ACC112 (cell line): ENCODE measurements around the gene ENKD1.
"Not testable (repeated sequence)": the region's sequence is repeated elsewhere in the genome, so short reads cannot be mapped to it uniquely, and the experiment has no call there.

ENCODE experiments used
- H2AFZ ChIP-seq: fragments of 200-600 bp; sonication (generic); one replicate; pipeline ENCODE4 v1.6.0; 2017; ENCODE audit warnings: antibody characterized with exemption, low read length; ENCODE audit not compliant: unreplicated experiment
- H3K27ac ChIP-seq: fragments of 200-600 bp; sonication (generic); 2 replicates; pipeline ENCODE4 v1.5.1; 2014; ENCODE audit warnings: low read depth, mild to moderate bottlenecking, antibody characterized with exemption, low read length, moderate library complexity
- H3K27me3 ChIP-seq: fragments of 200-600 bp; sonication (generic); 2 replicates; pipeline ENCODE4 v1.6.1; 2014; ENCODE audit warnings: mild to moderate bottlenecking, antibody characterized with exemption, low read length, moderate library complexity, mixed read lengths; ENCODE audit not compliant: insufficient read depth
- H3K36me3 ChIP-seq: fragments of 200-600 bp; sonication (generic); 2 replicates; pipeline ENCODE4 v1.6.1; 2016; ENCODE audit warnings: mild to moderate bottlenecking, antibody characterized with exemption, low read length, moderate library complexity, mixed read lengths; ENCODE audit not compliant: insufficient read depth
- H3K4me1 ChIP-seq: fragments of 200-600 bp; sonication (generic); one replicate; pipeline ENCODE4 v1.6.1; 2016; ENCODE audit warnings: low read length, mixed read lengths; ENCODE audit not compliant: insufficient read depth, unreplicated experiment, control insufficient read depth
- H3K4me3 ChIP-seq: fragments of 200-600 bp; sonication (generic); 2 replicates; pipeline ENCODE4 v1.5.1; 2014; ENCODE audit warnings: mild to moderate bottlenecking, low read depth, low read length
- H3K79me2 ChIP-seq: fragments of 200-600 bp; sonication (generic); one replicate; pipeline ENCODE4 v1.6.0; 2016; ENCODE audit warnings: low read length; ENCODE audit not compliant: control insufficient read depth, unreplicated experiment, insufficient read depth

ENKD1 gene

GRCh38 chr16:67703626-67704025 lies 37.1 kb upstream of the ENKD1 start:
- Histone ChIP-seq H3K79me2 (peaks cover 10% of the 10 kb centered on the region), H3K4me1 (peaks cover 2% of the 10 kb centered on the region), H3K4me3 (no peak overlapping the region), H3K27ac (no peak overlapping the region), H3K36me3 (peaks cover 4% of the 10 kb centered on the region; the same call in 1 of the 2 replicates), H3K27me3 (no peaks in the 10 kb centered on the region), H2AFZ (no peak overlapping the region)

DNA sequence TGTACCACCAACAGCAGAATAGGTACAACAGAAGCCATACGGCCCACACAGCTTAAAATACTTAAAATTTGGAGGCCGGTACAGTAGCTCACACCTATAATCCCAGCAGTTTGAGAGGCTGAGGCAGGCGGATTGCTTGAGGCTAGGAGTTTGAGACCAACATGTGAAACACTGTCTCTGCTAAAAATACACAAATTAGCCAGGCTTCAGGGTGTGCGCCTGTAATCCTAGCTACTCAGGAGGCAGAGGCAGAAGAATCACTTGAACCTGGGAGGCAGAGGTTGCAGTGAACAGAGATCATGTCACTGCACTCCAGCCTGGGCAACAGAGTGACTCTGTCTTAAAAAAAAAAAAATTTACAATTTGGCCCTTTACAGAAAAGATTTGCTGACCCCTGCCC lies 35.6 kb upstream of the ENKD1 start:
- peaks cover 5% of the 10 kb centered on the region; the same call in 1 of the 2 replicates for H3K36me3 ChIP-seq
- no peak overlapping the region for H3K27ac ChIP-seq
- peaks cover 9% of the 10 kb centered on the region for H3K79me2 ChIP-seq
- H3K27me3 ChIP-seq: no peaks in the 10 kb centered on the region
- H3K4me1 ChIP-seq: no peaks in the 10 kb centered on the region
- no peak overlapping the region for H3K4me3 ChIP-seq
- H2AFZ ChIP-seq: no peak overlapping the region

- Histone ChIP-seq H3K27me3 (no peaks in the 10 kb centered on the region), H3K4me3 (no peak overlapping the region), H3K79me2 (peaks cover 9% of the 10 kb centered on the region), H3K4me1 (no peaks in the 10 kb centered on the region), H3K36me3 (peaks cover 5% of the 10 kb centered on the region; the same call in 1 of the 2 replicates), H2AFZ (no peak overlapping the region), H3K27ac (no peak overlapping the region)
These were observed 34.9 kb upstream of the ENKD1 start for GRCh38 chr16:67701420-67701819.

- H3K27me3 ChIP-seq: no peaks in the 10 kb centered on the region
- H3K79me2 ChIP-seq: peaks cover 2% of the 10 kb centered on the region
These were observed 32.7 kb upstream of the ENKD1 start for GRCh38 chr16:67699265-67699664.

GRCh38 chr16:67697422-67698185 lies 31.1 kb upstream of the ENKD1 start:
- peaks cover 5% of the 10 kb centered on the region; the same call in 1 of the 2 replicates for H3K36me3 ChIP-seq
- H3K27ac ChIP-seq: no peak overlapping the region
- H3K4me3 ChIP-seq: no peak overlapping the region
- no peaks in the 10 kb centered on the region for H3K4me1 ChIP-seq
- H3K79me2 ChIP-seq: peaks cover 2% of the 10 kb centered on the region
- H3K27me3 ChIP-seq: no peaks in the 10 kb centered on the region
- H2AFZ ChIP-seq: no peak overlapping the region

More at GRCh38 chr16:67699265-67699664, 32.7 kb upstream of the ENKD1 start:
- no peak overlapping the region for H3K27ac ChIP-seq
- no peaks in the 10 kb centered on the region for H3K4me1 ChIP-seq
- H3K36me3 ChIP-seq: peaks cover 5% of the 10 kb centered on the region; the same call in 1 of the 2 replicates
- no peak overlapping the region for H2AFZ ChIP-seq
- H3K4me3 ChIP-seq: no peak overlapping the region

DNA sequence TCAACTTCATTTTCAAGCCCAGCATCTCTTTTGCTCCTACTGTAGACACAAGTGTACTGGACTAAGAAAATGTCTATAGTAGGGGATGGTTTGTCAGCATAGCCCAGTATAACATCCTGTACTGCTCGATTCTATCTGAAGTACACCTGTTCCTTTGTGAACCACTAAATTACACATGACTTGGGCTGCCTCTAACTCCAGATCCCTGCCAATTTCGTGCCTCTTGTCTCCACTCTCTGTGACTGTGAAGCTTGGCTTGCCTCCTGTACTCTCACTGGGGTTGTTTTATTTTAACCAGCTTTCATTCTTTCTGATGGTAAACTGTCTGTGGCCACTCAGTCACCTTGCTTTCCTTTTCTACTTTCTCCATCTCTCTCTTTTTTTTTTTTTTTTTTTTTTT lies 28.1 kb upstream of the ENKD1 start:
- H3K27me3 ChIP-seq: no peaks in the 10 kb centered on the region
- peaks cover 5% of the 10 kb centered on the region; the same call in 1 of the 2 replicates for H3K36me3 ChIP-seq
- peaks cover 2% of the 10 kb centered on the region for H3K79me2 ChIP-seq
- H3K27ac ChIP-seq: no peak overlapping the region
- H3K4me1 ChIP-seq: no peaks in the 10 kb centered on the region
- no peak overlapping the region for H2AFZ ChIP-seq
- no peak overlapping the region for H3K4me3 ChIP-seq

DNA sequence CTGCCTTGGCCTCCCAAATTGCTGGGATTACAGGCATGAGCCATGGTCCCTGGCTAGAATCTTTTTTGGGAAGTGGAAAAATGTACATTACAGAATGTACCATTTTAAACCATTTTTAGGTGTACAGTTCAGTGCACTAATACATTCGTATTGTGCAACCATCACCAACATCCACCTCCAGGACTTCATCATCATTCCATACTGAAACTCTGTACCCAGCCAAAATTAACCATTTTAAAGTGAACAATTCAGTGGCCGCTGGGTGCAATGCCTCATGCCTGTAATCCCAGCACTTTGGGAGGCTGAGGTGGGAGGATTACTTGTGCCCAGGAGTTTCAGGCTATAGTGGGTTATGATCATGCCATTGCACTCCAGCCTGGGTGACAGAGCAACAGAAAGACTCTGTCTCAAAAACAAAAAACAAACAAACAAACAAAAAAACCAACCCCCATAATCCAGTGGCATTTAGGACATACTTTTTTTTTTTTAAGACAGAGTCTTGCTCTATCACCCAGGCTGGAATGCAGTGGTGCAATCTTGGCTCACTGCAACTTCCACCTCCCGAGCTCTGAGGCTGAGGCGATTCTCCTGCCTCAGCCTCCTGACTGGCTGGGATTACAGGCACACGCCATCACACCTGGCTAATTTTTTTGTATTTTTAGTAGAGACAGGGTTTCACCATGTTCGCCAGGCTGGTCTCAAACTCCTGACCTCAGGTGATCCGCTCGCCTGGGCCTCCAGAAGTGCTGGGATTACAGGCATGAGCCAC lies 27.2 kb upstream of the ENKD1 start:
- not testable (repeated sequence) for H2AFZ ChIP-seq, H3K36me3 ChIP-seq, H3K27ac ChIP-seq, H3K4me3 ChIP-seq, H3K4me1 ChIP-seq, H3K27me3 ChIP-seq, H3K79me2 ChIP-seq

DNA sequence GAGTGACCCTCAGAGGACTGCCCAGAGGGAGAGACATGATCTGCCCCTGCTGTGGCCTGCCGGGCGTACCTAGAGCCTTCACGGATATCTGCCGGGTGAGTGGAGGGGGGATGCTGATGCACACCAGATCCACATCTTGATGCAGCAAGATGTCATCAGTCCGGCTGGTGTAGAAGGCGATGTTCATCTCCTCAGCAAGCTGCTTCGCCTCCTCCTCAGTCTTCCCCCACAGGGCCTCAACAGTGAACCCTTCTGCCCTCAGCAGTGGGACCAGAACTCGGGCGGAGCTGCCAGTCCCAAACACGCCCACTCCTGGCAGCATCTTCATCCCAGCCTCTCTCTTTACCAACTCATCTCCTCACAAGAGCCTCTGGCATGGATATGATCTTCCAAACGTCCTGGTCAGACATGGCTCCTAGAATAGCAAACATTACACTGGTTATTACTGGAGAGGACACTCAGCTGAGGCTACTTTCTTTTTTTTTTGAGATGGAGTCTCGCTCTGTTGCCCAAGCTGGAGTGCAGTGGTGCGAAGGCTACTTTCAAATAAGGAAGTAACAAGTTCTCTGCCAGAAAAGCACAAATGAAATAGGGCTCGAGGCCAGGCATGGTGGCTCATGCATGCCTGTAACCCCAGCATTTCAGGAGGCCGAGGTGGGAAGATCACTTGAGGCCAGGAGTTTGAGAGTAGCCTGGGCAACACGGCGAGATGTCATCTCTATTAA lies 19.0 kb upstream of the ENKD1 start:
- H3K4me1 ChIP-seq: no peaks in the 10 kb centered on the region
- no peaks in the 10 kb centered on the region for H3K79me2 ChIP-seq
- no peaks in the 10 kb centered on the region for H3K27me3 ChIP-seq
- H3K27ac ChIP-seq: no peak overlapping the region
- H3K36me3 ChIP-seq: peaks cover 14% of the 10 kb centered on the region; the same call in 1 of the 2 replicates
- H3K4me3 ChIP-seq: no peak overlapping the region
- H2AFZ ChIP-seq: no peak overlapping the region

- no peak overlapping the region for H3K27ac ChIP-seq
- peaks cover 14% of the 10 kb centered on the region; the same call in 1 of the 2 replicates for H3K36me3 ChIP-seq
- no peaks in the 10 kb centered on the region for H3K79me2 ChIP-seq
- no peak overlapping the region for H2AFZ ChIP-seq
- H3K27me3 ChIP-seq: no peaks in the 10 kb centered on the region
- no peak overlapping the region for H3K4me3 ChIP-seq
- H3K4me1 ChIP-seq: no peaks in the 10 kb centered on the region
These were observed 17.2 kb upstream of the ENKD1 start for GRCh38 chr16:67683767-67684166.
